H1 (cell line): ENCODE measurements around the gene TAS2R3. TPM values are rescaled to one million over a fixed set of nuclear protein-coding genes. Genes with fewer than 3 reads are reported as not detected.

Source experiments
- CHD7 ChIP-seq: fragments of 300-600 bp; sonication (generic); IDR thresholded peaks from 2 replicates; pipeline ENCODE4 v1.7.1; 2012; ENCODE audit warnings: low read length, moderate library complexity, mild to moderate bottlenecking, inconsistent platforms; ENCODE audit not compliant: insufficient replicate concordance
- CTCF ChIP-seq, 3 experiments: IDR thresholded peaks; 1 replicate in 2 of 3; 2 replicates in 1 of 3; pipeline versions ENCODE4 v1.5.1 to v1.6.1; 2011; ENCODE audit warnings: low read length in 3 of 3, mild to moderate bottlenecking in 3 of 3, inconsistent platforms in 2 of 3, low read depth in 1 of 3, moderate library complexity in 1 of 3; ENCODE audit not compliant: insufficient read depth in 1 of 3; ENCODE audit errors: control extremely low read depth in 1 of 3
- E2F6 ChIP-seq: IDR thresholded peaks from 2 replicates; pipeline ENCODE4 v1.6.1; 2012; ENCODE audit warnings: inconsistent platforms
- SAP30 ChIP-seq: fragments of 300-600 bp; sonication (generic); IDR thresholded peaks from 2 replicates; pipeline ENCODE4 v1.7.1; 2012; ENCODE audit warnings: low read length, moderate library complexity, mild to moderate bottlenecking, inconsistent platforms; ENCODE audit not compliant: insufficient read depth, insufficient replicate concordance
- polyA plus RNA-seq, 7 experiments: library from polyadenylated mRNA; depleted of rRNA in 3 of 7; stranded (reverse) in 5 of 7; unstranded in 2 of 7; fragments of >200 nt in 5 of 7; fragments of 200-250 nt in 2 of 7; gene quantifications; 1 replicate in 5 of 7; 2 replicates in 1 of 7; 4 replicates in 1 of 7; pipeline versions ENCODE4 v1.2.1 to v1.2.3, GENCODE V29; 2011 to 2013; ENCODE audit warnings: missing spikeins in 2 of 7, mixed read lengths in 2 of 7
- total RNA-seq: library from RNA; stranded (reverse); fragmentation: NEBNext Ultra II Directional; extraction: Animal tissue kit (Norgen Biotek cat#: 25700); gene quantifications from 2 replicates; pipeline ENCODE4 v1.2.1, GENCODE V29; 2021

The TAS2R3 gene
- total and polyA plus RNA-seq, 2 of the 8 experiments (the other 6 are each of a cell fraction or from before 2014, with no cell fraction given) = 0.48 to 0.99 TPM

- TF ChIP-seq CHD7 (no peak), CTCF (IDR thresholded peaks at IDR 0.05; ENCODE audit: control extremely low read depth in 1 of 3, insufficient read depth in 1 of 3, low read depth in 1 of 3, low read length in 3 of 3) (0 out of 4 replicates have a peak, but pooled peaks of 1 of the 3 experiments have one; percentile 18), SAP30 (peak; percentile 35), E2F6 (0 out of 2 replicates have a peak, but pooled peaks have one; percentile 6)
These were observed 25.3 kb upstream of the TAS2R3 start (continued) for GRCh38 chr7:141738592-141739013.
